HepG2 (cell line): ENCODE measurements around the gene SLC5A6. TPM values are rescaled to one million over a fixed set of nuclear protein-coding genes. Genes with fewer than 3 reads are reported as not detected.

ENCODE experiments used
- CENPT ChIP-seq: sonication (generic); formaldehyde crosslinking; IDR thresholded peaks from 2 replicates; pipeline ENCODE4 v1.8.0; 2022; ENCODE audit warnings: low read depth, mild to moderate bottlenecking, moderate library complexity, missing genetic modification reagents
- EED ChIP-seq: sonication (generic); formaldehyde crosslinking; IDR thresholded peaks from 2 replicates; pipeline ENCODE4 v1.5.0; 2020; ENCODE audit warnings: mild to moderate bottlenecking, missing genetic modification reagents
- JDP2 ChIP-seq: sonication (generic); formaldehyde crosslinking; IDR thresholded peaks from 2 replicates; pipeline ENCODE4 v1.8.1; 2022; ENCODE audit warnings: missing genetic modification reagents, borderline replicate concordance
- MLLT10 ChIP-seq: sonication (generic); formaldehyde crosslinking; IDR thresholded peaks from 2 replicates; pipeline ENCODE4 v1.4.0; 2020; ENCODE audit warnings: missing genetic modification reagents
- POLR2AphosphoS2 ChIP-seq: IDR thresholded peaks from 2 replicates; pipeline ENCODE4 v1.6.1; 2011; ENCODE audit warnings: low read depth, low read length, improper control_type of control experiment
- PTBP1 ChIP-seq: fragments of 200-400 bp; formaldehyde crosslinking; IDR thresholded peaks from 2 replicates; pipeline ENCODE4 v1.6.1; 2018; ENCODE audit warnings: low read length, low read depth; ENCODE audit not compliant: poor library complexity, severe bottlenecking
- ZNF10 ChIP-seq: sonication (generic); formaldehyde crosslinking; IDR thresholded peaks from 2 replicates; pipeline ENCODE4 v1.4.0; 2020; ENCODE audit warnings: mild to moderate bottlenecking, low read depth, missing genetic modification reagents, borderline replicate concordance
- ZNF282 ChIP-seq: fragments of 450-650 bp; IDR thresholded peaks from 2 replicates; pipeline ENCODE4 v1.6.1; 2018; ENCODE audit not compliant: partially characterized antibody
- ZNF317 ChIP-seq: sonication (generic); formaldehyde crosslinking; IDR thresholded peaks from 2 replicates; pipeline ENCODE4 v1.5.0; 2020; ENCODE audit warnings: mild to moderate bottlenecking, missing genetic modification reagents
- ZNF33A ChIP-seq: sonication (generic); formaldehyde crosslinking; IDR thresholded peaks from 2 replicates; pipeline ENCODE4 v1.5.1; 2020; ENCODE audit warnings: missing genetic modification reagents, mild to moderate bottlenecking, moderate library complexity, borderline replicate concordance
- ZNF773 ChIP-seq: sonication (generic); formaldehyde crosslinking; IDR thresholded peaks from 2 replicates; pipeline ENCODE4 v1.4.0; 2020; ENCODE audit warnings: missing genetic modification reagents, borderline replicate concordance
- polyA plus RNA-seq, 8 experiments: library from polyadenylated mRNA; depleted of rRNA in 3 of 8; stranded (reverse) in 7 of 8; unstranded in 1 of 8; fragments of >200 nt; fragmentation: Illumina TruSeq in 4 of 8; extraction: Trizol in 4 of 8; gene quantifications; 2 replicates each; pipeline versions ENCODE4 v1.2.1 to v1.2.3, GENCODE V29; 2011 to 2016; ENCODE audit warnings: low read depth in 4 of 8, missing spikeins in 1 of 8, mixed read lengths in 1 of 8; ENCODE audit not compliant: insufficient read depth in 1 of 8
- total RNA-seq, 5 experiments: library from RNA; depleted of rRNA; stranded (reverse); fragments of >200 nt; fragmentation: Illumina TruSeq; extraction: Trizol; gene quantifications; 2 replicates each; pipeline ENCODE4 v1.2.3, GENCODE V29; 2016; ENCODE audit warnings: low read depth in 1 of 5
- TF ChIP-seq, protein P1 (sequence below): sonication (generic); formaldehyde crosslinking; IDR thresholded peaks from 2 replicates; pipeline ENCODE4 v1.5.0; 2020; ENCODE audit warnings: missing genetic modification reagents, mild to moderate bottlenecking, borderline replicate concordance
- TF ChIP-seq, protein P2 (sequence below): IDR thresholded peaks from 2 replicates; pipeline ENCODE4 v1.6.1; 2016; ENCODE audit warnings: mild to moderate bottlenecking, missing biosample characterization, missing genetic modification reagents
- TF ChIP-seq, protein P3 (sequence below): sonication (generic); formaldehyde crosslinking; IDR thresholded peaks from 2 replicates; pipeline ENCODE4 v1.8.1; 2023; ENCODE audit warnings: missing genetic modification reagents, mild to moderate bottlenecking, borderline replicate concordance
- TF ChIP-seq, protein P4 (sequence below): sonication (generic); formaldehyde crosslinking; IDR thresholded peaks from 2 replicates; pipeline ENCODE4 v1.4.0; 2020; ENCODE audit warnings: missing genetic modification reagents
- TF ChIP-seq, protein P5 (sequence below): sonication (generic); formaldehyde crosslinking; IDR thresholded peaks from 2 replicates; pipeline ENCODE4 v1.4.0; 2020; ENCODE audit warnings: missing genetic modification reagents
- TF ChIP-seq, protein P6 (sequence below): IDR thresholded peaks from 2 replicates; pipeline ENCODE4 v1.6.1; 2016; ENCODE audit warnings: mild to moderate bottlenecking

SLC5A6 gene
- total and polyA plus RNA-seq, 2 of the 13 experiments (the other 11 are each of a cell fraction or from before 2014, with no cell fraction given), result 135 to 417 TPM

DNA sequence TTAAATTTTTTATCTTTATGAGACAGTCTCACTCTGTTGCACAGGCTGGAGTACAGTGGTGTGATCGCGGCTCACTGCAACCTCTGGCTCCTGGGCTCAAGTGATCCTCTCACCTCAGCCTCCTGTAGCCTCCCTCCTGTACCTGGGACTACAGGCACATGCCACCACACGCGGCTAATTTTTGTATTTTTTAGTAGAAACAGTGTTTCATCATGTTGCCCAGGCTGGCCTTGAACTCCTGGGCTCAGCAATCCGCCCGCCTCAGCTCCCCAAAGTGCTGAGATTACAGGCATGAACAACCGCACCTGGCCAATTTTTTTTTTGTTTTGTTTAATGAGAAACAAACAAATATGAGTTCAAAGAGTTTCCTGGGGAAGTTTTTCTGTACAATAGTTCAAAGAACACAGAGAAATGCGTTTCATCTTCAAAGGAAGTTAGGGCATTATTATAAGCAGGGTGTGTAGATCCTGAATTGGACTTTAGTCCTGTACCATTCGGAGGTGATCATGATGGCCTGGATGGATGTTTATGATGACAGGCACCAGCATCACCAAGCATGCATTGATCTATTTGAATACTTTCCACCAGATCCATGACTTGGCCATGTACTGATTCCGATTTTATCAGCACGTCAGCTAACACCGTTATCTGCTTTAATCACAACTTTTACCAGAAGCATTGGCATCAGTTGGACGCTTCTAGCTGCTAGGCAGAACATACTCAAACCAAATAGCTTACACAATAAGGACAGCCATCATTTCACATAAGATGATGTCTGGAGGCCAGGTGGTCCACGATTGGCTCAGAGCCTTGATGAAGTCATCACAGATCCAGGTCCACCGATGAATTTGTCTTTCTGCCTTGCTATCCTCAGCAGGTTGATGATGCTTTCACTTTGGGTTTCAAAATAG lies 34.4 kb downstream of the SLC5A6 start (continued):
- TF ChIP-seq, protein P1, sequence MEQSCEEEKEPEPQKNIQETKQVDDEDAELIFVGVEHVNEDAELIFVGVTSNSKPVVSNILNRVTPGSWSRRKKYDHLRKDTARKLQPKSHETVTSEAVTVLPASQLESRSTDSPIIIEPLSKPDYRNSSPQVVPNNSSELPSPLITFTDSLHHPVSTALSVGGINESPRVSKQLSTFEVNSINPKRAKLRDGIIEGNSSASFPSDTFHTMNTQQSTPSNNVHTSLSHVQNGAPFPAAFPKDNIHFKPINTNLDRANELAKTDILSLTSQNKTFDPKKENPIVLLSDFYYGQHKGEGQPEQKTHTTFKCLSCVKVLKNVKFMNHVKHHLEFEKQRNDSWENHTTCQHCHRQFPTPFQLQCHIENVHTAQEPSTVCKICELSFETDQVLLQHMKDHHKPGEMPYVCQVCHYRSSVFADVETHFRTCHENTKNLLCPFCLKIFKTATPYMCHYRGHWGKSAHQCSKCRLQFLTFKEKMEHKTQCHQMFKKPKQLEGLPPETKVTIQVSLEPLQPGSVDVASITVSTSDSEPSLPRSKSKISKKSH (CRISPR knock-in tag), result peak; percentile 55; the same call in 1 of the 2 replicates
- TF ChIP-seq ZNF10 (CRISPR knock-in tag) (no peak), ZNF33A (no peak), MLLT10 (CRISPR knock-in tag) (no peak), CENPT (no peak), JDP2 (CRISPR knock-in tag) (no peak; the same call in 1 of the 2 replicates), EED (CRISPR knock-in tag) (no peak), POLR2AphosphoS2 (no peak), PTBP1 (no peak), ZNF282 (no peak), ZNF317 (CRISPR knock-in tag) (peak; percentile 76), ZNF773 (CRISPR knock-in tag) (no peak)
- TF ChIP-seq, protein P2, sequence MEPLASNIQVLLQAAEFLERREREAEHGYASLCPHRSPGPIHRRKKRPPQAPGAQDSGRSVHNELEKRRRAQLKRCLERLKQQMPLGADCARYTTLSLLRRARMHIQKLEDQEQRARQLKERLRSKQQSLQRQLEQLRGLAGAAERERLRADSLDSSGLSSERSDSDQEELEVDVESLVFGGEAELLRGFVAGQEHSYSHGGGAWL, result peak; percentile 57; the same call in 1 of the 2 replicates
- TF ChIP-seq, protein P3, sequence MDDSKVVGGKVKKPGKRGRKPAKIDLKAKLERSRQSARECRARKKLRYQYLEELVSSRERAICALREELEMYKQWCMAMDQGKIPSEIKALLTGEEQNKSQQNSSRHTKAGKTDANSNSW (CRISPR knock-in tag), result no peak
- TF ChIP-seq, protein P4, sequence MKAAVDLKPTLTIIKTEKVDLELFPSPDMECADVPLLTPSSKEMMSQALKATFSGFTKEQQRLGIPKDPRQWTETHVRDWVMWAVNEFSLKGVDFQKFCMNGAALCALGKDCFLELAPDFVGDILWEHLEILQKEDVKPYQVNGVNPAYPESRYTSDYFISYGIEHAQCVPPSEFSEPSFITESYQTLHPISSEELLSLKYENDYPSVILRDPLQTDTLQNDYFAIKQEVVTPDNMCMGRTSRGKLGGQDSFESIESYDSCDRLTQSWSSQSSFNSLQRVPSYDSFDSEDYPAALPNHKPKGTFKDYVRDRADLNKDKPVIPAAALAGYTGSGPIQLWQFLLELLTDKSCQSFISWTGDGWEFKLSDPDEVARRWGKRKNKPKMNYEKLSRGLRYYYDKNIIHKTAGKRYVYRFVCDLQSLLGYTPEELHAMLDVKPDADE (CRISPR knock-in tag), result no peak
- TF ChIP-seq, protein P5, sequence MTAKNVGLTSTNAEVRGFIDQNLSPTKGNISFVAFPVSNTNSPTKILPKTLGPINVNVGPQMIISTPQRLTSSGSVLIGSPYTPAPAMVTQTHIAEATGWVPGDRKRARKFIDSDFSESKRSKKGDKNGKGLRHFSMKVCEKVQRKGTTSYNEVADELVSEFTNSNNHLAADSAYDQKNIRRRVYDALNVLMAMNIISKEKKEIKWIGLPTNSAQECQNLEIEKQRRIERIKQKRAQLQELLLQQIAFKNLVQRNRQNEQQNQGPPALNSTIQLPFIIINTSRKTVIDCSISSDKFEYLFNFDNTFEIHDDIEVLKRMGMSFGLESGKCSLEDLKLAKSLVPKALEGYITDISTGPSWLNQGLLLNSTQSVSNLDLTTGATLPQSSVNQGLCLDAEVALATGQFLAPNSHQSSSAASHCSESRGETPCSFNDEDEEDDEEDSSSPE, result 0 out of 2 replicates have a peak, but pooled peaks have one; percentile 47
- TF ChIP-seq, protein P6, sequence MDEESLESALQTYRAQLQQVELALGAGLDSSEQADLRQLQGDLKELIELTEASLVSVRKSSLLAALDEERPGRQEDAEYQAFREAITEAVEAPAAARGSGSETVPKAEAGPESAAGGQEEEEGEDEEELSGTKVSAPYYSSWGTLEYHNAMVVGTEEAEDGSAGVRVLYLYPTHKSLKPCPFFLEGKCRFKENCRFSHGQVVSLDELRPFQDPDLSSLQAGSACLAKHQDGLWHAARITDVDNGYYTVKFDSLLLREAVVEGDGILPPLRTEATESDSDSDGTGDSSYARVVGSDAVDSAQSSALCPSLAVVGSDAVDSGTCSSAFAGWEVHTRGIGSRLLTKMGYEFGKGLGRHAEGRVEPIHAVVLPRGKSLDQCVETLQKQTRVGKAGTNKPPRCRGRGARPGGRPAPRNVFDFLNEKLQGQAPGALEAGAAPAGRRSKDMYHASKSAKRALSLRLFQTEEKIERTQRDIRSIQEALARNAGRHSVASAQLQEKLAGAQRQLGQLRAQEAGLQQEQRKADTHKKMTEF (CRISPR knock-in tag), result peak; percentile 100
